ENCODE results near the gene EN2.

DNA sequence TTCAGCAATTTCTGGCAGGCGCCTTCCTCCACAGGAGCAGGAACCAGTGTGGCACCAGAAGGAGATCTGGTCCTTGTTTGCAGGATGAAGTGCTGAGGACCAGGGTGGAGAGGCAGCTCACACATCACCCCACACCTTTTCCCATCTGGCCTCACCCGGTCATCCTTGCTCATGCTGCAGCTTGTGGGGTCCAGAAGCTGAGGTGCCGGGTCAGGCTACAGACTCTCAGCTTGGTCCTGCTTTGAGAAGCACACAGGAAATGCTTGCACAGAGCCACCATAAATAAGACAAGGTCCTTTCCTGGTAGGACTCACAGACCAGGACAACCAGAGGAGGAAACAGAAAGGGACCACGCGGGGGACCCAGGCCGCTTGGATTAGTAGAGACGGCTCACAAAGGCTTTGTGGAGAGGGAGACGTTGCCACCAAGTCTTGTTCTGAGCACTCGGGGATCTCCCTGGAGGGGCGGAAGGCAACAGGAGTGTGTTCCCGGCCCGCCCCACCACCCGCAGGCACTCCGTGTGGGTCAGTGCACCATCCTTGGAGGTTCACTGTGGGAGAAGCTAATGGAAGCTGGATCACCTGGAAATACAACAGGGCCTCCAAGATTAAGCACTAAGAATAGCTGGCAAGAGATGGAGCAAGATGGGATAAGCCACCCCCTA lies 29.6 kb upstream of the EN2 start:
- TF ChIP-seq CTCF (IDR thresholded peaks at IDR 0.05) (no peak), ZFX (IDR thresholded peaks at IDR 0.05; ENCODE audit: borderline replicate concordance) (no peak)
